ENCODE data around the gene CTDP1.
"Not testable (repeated sequence)": the region's sequence is repeated elsewhere in the genome, so short reads cannot be mapped to it uniquely, and the experiment has no call there.

CTDP1 gene

GRCh38 chr18:79738581-79739439, 59.2 kb downstream of the CTDP1 start:
- TF ChIP-seq Cebpa-rat (IDR thresholded peaks at IDR 0.05), result no peak
- peaks cover 17 to 27% (median 25%) of the 10 kb centered on the region in 10 experiments for H3K4me1 ChIP-seq
- peaks cover 0 to 53% (median 43%) of the 10 kb centered on the region in 11 experiments; a peak in 19 of 22 replicates for H3K27me3 ChIP-seq
- no peak overlapping the region for H3K27ac ChIP-seq
- peaks cover 59 to 88% (median 76%) of the 10 kb centered on the region in 11 experiments for H3K36me3 ChIP-seq
- no peak overlapping the region for H3K4me3 ChIP-seq
- H3K9me3 ChIP-seq (replicated peaks in 1 of 11), result no peaks in the 10 kb centered on the region
- no peak overlapping the region for H3K4me2 ChIP-seq
- H4K20me1 ChIP-seq, result peaks cover 88 to 100% (median 98%) of the 10 kb centered on the region in 11 experiments; a peak in 21 of 22 replicates
- H3K9ac ChIP-seq, result no peak overlapping the region

- H3K4me1 ChIP-seq, result peaks cover 17 to 27% (median 25%) of the 10 kb centered on the region in 10 experiments
- H3K27me3 ChIP-seq, result peaks cover 0 to 59% (median 49%) of the 10 kb centered on the region in 11 experiments; a peak in 19 of 22 replicates
- no peak overlapping the region for H3K4me3 ChIP-seq
- no peak for TF ChIP-seq Cebpa-rat (IDR thresholded peaks at IDR 0.05)
- H3K9me3 ChIP-seq (replicated peaks in 1 of 11), result no peaks in the 10 kb centered on the region
- H4K20me1 ChIP-seq, result peaks cover 84 to 100% (median 98%) of the 10 kb centered on the region in 11 experiments; a peak in 21 of 22 replicates
- H3K9ac ChIP-seq, result no peak overlapping the region
- no peak overlapping the region for H3K4me2 ChIP-seq
- peaks cover 62 to 84% (median 76%) of the 10 kb centered on the region in 11 experiments for H3K36me3 ChIP-seq
- H3K27ac ChIP-seq, result no peak overlapping the region
Measured at GRCh38 chr18:79739440-79739778, 59.8 kb downstream of the CTDP1 start.

- not testable (repeated sequence) for H3K27ac ChIP-seq; H3K9ac ChIP-seq; H3K4me3 ChIP-seq; H3K9me3 ChIP-seq (replicated peaks in 1 of 11)
- Histone ChIP-seq H3K4me2 (peak overlapping the region; percentile 65 to 93 (median 80); a peak in 19 of 22 replicates), H3K27me3 (peaks cover 0 to 64% (median 50%) of the 10 kb centered on the region in 11 experiments; a peak in 19 of 22 replicates), H3K36me3 (peaks cover 60 to 84% (median 76%) of the 10 kb centered on the region in 11 experiments), H4K20me1 (peaks cover 84 to 100% (median 98%) of the 10 kb centered on the region in 11 experiments; a peak in 21 of 22 replicates), H3K4me1 (peaks cover 17 to 27% (median 25%) of the 10 kb centered on the region in 10 experiments)
Measured at GRCh38 chr18:79740047-79740446, 60.4 kb downstream of the CTDP1 start.

DNA sequence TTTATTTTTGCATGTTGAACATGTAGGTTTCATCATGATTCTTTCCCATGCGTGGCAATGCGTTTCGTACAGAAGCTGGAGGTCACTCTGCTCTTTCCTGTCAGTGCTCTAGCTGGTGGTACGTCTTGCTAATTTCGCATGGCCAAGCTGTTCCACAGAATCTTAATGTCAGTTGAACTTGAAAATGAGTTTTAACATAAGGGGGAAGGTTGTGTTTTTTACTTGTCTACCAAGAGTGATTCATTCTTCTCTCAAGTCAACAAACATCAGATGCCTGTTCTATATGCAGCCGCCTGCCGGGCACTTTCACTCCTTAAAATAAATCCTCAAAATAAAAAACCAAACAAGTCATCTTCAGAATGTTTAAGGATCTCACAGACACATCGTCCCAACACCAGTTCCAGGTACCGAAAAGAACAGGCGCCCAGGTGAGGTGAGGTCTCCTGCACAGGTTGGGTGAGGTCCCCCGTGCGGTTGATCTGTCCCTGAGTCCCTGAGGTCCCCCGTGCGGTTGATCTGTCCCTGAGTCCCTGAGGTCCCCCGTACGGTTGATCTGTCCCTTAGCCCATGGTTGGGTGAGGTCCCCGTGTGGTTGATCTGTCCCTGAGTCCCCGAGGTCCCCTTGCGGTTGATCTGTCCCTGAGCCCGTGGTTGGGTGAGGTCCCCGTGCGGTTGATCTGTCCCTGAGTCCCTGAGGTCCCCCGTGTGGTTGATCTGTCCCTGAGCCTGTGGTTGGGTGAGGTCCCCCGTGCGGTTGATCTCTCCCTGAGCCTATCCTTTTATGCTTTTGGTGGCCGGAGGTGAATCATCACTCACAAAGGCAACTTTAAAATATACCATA, 61.1 kb downstream of the CTDP1 start:
- Histone ChIP-seq H3K27me3 (peaks cover 0 to 64% (median 50%) of the 10 kb centered on the region in 11 experiments; a peak in 19 of 22 replicates), H3K4me2 (peak overlapping the region; percentile 65 to 93 (median 80)), H3K9ac (0 out of 22 replicates have a peak overlapping the region, but pooled peaks of 1 of the 11 experiments have one; percentile 3), H4K20me1 (peaks cover 78 to 96% (median 92%) of the 10 kb centered on the region in 11 experiments; a peak in 21 of 22 replicates), H3K36me3 (peaks cover 54 to 78% (median 69%) of the 10 kb centered on the region in 11 experiments), H3K4me1 (peaks cover 17 to 27% (median 25%) of the 10 kb centered on the region in 10 experiments), H3K4me3 (no peak overlapping the region), H3K27ac (0 out of 22 replicates have a peak overlapping the region, but pooled peaks of 1 of the 11 experiments have one; percentile 17), H3K9me3 (replicated peaks in 1 of 11) (no peaks in the 10 kb centered on the region)
- no peak for TF ChIP-seq Cebpa-rat (IDR thresholded peaks at IDR 0.05)

- Histone ChIP-seq H3K27me3 (peaks cover 0 to 64% (median 50%) of the 10 kb centered on the region in 11 experiments; a peak in 19 of 22 replicates), H3K9me3 (replicated peaks in 1 of 11) (no peaks in the 10 kb centered on the region), H3K4me3 (peak overlapping the region in 1 of 10 experiments; percentile 20; a peak in 1 of 20 replicates), H3K4me1 (peaks cover 17 to 27% (median 25%) of the 10 kb centered on the region in 10 experiments), H3K9ac (no peak overlapping the region), H3K4me2 (peak overlapping the region; percentile 65 to 93 (median 80)), H3K27ac (no peak overlapping the region), H4K20me1 (peaks cover 74 to 93% (median 89%) of the 10 kb centered on the region in 11 experiments; a peak in 21 of 22 replicates), H3K36me3 (peaks cover 48 to 74% (median 65%) of the 10 kb centered on the region in 11 experiments)
- no peak for TF ChIP-seq Cebpa-rat (IDR thresholded peaks at IDR 0.05)
Measured at GRCh38 chr18:79741362-79741700, 61.7 kb downstream of the CTDP1 start.

DNA sequence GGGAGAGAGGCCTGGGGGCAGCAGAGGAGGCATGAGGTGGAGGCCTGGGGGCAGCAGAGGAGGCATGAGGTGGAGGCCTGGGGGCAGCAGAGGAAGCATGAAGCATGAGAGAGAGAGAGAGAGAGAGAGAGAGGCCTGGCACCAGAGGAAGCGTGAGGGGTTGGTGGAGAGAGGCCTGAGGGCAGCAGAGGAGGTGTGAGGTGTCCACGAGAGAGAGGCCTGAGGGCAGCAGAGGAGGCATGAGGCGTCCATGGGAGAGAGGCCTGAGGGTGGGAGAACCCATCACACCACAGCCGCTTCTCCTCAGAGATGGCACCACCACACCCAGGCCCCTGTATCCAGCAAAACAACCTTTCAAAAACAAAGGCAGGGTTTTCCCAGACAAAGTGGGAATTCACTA, 62.5 kb downstream of the CTDP1 start:
- Histone ChIP-seq H3K9me3 (replicated peaks in 1 of 11) (no peaks in the 10 kb centered on the region), H3K9ac (no peak overlapping the region), H3K4me3 (no peak overlapping the region), H3K4me1 (peaks cover 17 to 27% (median 25%) of the 10 kb centered on the region in 10 experiments), H3K36me3 (peaks cover 48 to 74% (median 64%) of the 10 kb centered on the region in 11 experiments), H3K27me3 (peaks cover 0 to 60% (median 48%) of the 10 kb centered on the region in 11 experiments; a peak in 19 of 22 replicates), H3K4me2 (peak overlapping the region; percentile 65 to 93 (median 80); a peak in 21 of 22 replicates), H4K20me1 (peaks cover 74 to 93% (median 89%) of the 10 kb centered on the region in 11 experiments), H3K27ac (no peak overlapping the region)
- TF ChIP-seq Cebpa-rat (IDR thresholded peaks at IDR 0.05), result no peak

DNA sequence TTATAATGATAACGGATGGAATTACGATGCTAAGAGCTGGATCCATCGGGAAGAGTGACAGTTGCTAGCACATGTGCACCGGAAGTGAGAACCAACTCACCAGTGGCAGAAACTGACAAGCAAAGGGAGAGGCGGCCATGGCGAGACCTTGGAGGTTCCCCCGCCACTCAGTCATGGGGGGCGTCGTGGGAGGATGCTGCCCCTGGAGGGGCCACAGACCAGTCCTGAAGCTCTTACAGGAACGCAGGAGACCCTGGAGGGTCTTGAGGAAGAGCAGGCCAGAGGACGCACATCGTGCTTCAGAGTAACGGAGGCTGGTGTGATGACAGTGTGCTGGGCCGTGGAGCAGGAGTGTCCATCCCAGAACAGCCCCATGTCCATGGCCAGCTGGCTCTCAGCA, 65.0 kb downstream of the CTDP1 start:
- Histone ChIP-seq H3K9ac (no peak overlapping the region), H3K4me2 (no peak overlapping the region), H3K27ac (no peak overlapping the region), H3K36me3 (peaks cover 46 to 74% (median 65%) of the 10 kb centered on the region in 11 experiments), H3K4me1 (peaks cover 17 to 27% (median 25%) of the 10 kb centered on the region in 10 experiments), H3K27me3 (peaks cover 0 to 37% (median 26%) of the 10 kb centered on the region in 11 experiments; a peak in 17 of 22 replicates), H4K20me1 (peaks cover 76 to 93% (median 90%) of the 10 kb centered on the region in 11 experiments), H3K4me3 (no peak overlapping the region), H3K9me3 (replicated peaks in 1 of 11) (no peaks in the 10 kb centered on the region)
- TF ChIP-seq Cebpa-rat (IDR thresholded peaks at IDR 0.05), result no peak

DNA sequence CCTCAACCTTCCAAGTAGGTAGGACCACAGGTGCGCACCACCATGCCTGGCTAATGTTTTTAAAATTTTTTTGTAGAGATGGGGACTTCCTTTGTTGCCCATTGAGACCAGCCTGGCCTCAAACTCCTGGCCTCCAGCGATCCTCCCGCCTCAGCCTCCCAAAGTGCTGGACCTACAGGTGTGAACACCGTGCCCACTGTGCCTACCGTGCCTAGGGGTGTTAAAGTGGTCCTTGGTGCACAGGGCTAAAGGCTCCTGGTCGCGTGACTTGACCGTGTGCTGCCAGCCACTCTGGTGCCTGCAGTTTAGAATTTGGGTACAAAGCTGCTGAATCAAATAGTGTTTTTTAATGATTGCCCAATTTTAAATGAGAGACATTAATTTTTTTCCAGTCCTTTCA, 67.1 kb downstream of the CTDP1 start:
- Histone ChIP-seq H4K20me1 (peaks cover 69 to 90% (median 86%) of the 10 kb centered on the region in 11 experiments), H3K9ac (no peak overlapping the region), H3K9me3 (replicated peaks in 1 of 11) (no peaks in the 10 kb centered on the region), H3K4me1 (peaks cover 0 to 11% (median 8%) of the 10 kb centered on the region in 10 experiments; a peak in 18 of 20 replicates), H3K4me2 (no peak overlapping the region), H3K27me3 (peaks cover 0 to 31% (median 21%) of the 10 kb centered on the region in 11 experiments; a peak in 17 of 22 replicates), H3K4me3 (no peak overlapping the region), H3K36me3 (peaks cover 50 to 83% (median 69%) of the 10 kb centered on the region in 11 experiments), H3K27ac (no peak overlapping the region)
- no peak for TF ChIP-seq Cebpa-rat (IDR thresholded peaks at IDR 0.05)
